Body of pancreas (tissue), 4 donors: Measurements from ENCODE around the gene DNAI2. TPM values are rescaled to one million over a fixed set of nuclear protein-coding genes. Genes with fewer than 3 reads are reported as not detected.

Experiments used
- ATAC-seq: fragments of 150-250 bp; one replicate; pipeline ENCODE4 v1.9.1; 2016
- DNase-seq, 4 donors: peaks; one replicate each; pipeline ENCODE4 v3.0.0-alpha.2; 2019
- H3K27ac ChIP-seq, 4 donors: fragments of 200-600 bp; sonication (generic); 1 replicate in 3 of 4; 2 replicates in 1 of 4; pipeline versions ENCODE4 v1.5.1 to v1.6.1; 2016 to 2019; ENCODE audit warnings: mild to moderate bottlenecking in 1 of 4, mixed read lengths in 1 of 4, moderate library complexity in 1 of 4
- H3K27me3 ChIP-seq, 2 donors: fragments of 200-600 bp; sonication (generic); one replicate each; pipeline ENCODE4 v1.6.0; 2016; ENCODE audit warnings: mild to moderate bottlenecking in 1 of 2
- H3K36me3 ChIP-seq, 2 donors: fragments of 200-600 bp; sonication (generic); replicated peaks in 1 of 2; 2 replicates each; pipeline ENCODE4 v1.5.1; 2016; ENCODE audit warnings: low read depth in 2 of 2; ENCODE audit not compliant: insufficient read depth in 1 of 2
- H3K4me1 ChIP-seq: fragments of 200-600 bp; sonication (generic); one replicate; pipeline ENCODE4 v1.6.0; 2016
- H3K4me3 ChIP-seq, 2 donors: fragments of 200-600 bp; sonication (generic); 1 replicate in 1 of 2; 2 replicates in 1 of 2; pipeline ENCODE4 v1.5.1; 2016 to 2019
- H3K9me3 ChIP-seq, 3 donors: fragments of 200-600 bp; sonication (generic); 1 replicate in 2 of 3; 2 replicates in 1 of 3; pipeline ENCODE4 v1.5.1; 2016
- POLR2A ChIP-seq, 3 donors: fragments of 450-650 bp; IDR thresholded peaks; one replicate each; pipeline ENCODE4 v1.6.1; 2016; ENCODE audit warnings: antibody characterized with exemption in 3 of 3, mild to moderate bottlenecking in 2 of 3
- WGBS, 2 donors: methylation state at CpG; one replicate each; pipeline ENCODE4 v1.1.5; 2017; 5-methylcytosine and 5-hydroxymethylcytosine counted together
- intact Hi-C: fragments of 100-400 bp; cut with DNase I; formaldehyde crosslinking; loops from one replicate; pipeline ENCODE4 v1.15.1; 2023
- total RNA-seq, 2 donors: library from RNA; depleted of rRNA; stranded (reverse); fragments of >200 nt; gene quantifications; one replicate each; pipeline ENCODE4 v1.1.0, GENCODE V29; 2016
- TF ChIP-seq, protein P1 (sequence below), 7 experiments: fragments of 450-650 bp in 4 of 7; fragments of 200-600 bp in 3 of 7; sonication (generic) in 3 of 7; IDR thresholded peaks; one replicate each; pipeline ENCODE4 v1.5.1; 2016 to 2019; ENCODE audit warnings: antibody characterized with exemption in 7 of 7

DNAI2 gene
- total RNA-seq, 2 donors from 2014 or later = not detected

DNA sequence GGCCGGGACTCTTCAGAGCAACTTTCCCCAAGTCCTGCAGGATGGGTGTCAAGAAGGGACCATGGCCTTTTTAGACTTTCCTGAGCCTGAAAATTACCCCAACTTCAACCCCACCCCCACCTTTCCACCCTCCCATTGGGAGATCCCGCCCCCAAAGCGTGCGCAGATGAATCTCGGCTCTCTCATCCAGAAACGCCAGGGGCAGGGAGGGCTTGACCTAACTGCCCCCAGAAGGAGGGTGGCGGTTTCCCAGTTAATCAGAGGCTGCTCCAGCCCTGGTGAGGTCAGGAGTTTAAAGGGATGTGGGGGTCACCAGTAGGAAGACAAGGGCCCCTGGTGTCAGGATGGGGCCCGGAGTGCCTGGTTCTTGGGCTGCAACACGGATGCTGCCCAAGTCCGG, 52.5 kb downstream of the DNAI2 start:
- peaks cover 15% of the 10 kb centered on the region for H3K4me1 ChIP-seq
- ATAC-seq (no peak), DNase-seq (no peak)
- no peaks in the 10 kb centered on the region for H3K36me3 ChIP-seq
- peaks cover 0 to 6% of the 10 kb centered on the region in 2 donors for H3K27me3 ChIP-seq
- H3K9me3 ChIP-seq = no peaks in the 10 kb centered on the region
- no peak overlapping the region for H3K4me3 ChIP-seq
- intact Hi-C loops = no loop called here
- TF ChIP-seq POLR2A (IDR thresholded peaks at IDR 0.05) = no peak
- TF ChIP-seq, protein P1, sequence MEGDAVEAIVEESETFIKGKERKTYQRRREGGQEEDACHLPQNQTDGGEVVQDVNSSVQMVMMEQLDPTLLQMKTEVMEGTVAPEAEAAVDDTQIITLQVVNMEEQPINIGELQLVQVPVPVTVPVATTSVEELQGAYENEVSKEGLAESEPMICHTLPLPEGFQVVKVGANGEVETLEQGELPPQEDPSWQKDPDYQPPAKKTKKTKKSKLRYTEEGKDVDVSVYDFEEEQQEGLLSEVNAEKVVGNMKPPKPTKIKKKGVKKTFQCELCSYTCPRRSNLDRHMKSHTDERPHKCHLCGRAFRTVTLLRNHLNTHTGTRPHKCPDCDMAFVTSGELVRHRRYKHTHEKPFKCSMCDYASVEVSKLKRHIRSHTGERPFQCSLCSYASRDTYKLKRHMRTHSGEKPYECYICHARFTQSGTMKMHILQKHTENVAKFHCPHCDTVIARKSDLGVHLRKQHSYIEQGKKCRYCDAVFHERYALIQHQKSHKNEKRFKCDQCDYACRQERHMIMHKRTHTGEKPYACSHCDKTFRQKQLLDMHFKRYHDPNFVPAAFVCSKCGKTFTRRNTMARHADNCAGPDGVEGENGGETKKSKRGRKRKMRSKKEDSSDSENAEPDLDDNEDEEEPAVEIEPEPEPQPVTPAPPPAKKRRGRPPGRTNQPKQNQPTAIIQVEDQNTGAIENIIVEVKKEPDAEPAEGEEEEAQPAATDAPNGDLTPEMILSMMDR (IDR thresholded peaks at IDR 0.05) = no peak
- WGBS, 2 donors = 35 to 57% methylated on average over 5 to 9 of the region's 10 CpGs
- no peak overlapping the region for H3K27ac ChIP-seq

DNA sequence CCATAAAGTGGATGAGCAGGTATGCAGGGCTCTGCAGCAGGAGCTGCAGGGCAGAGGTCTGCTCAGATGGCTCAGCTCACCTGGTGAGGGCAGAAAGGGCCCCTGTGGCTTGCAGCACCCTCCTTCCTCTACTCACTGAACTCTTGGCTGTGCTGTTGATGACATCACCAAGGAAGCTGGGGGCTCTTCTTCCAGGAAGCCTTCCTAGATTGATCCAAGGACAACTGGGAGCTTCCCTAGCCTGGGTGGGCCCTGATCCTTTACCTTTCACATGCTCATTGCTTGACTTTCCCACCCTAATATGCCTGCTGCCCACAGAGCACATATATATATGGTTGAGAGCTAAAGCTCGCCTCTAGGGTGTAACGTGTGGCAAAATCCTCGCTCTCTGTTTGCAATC, 54.5 kb downstream of the DNAI2 start:
- Histone ChIP-seq H3K4me1 (peaks cover 15% of the 10 kb centered on the region), H3K4me3 (no peak overlapping the region), H3K27ac (no peak overlapping the region), H3K36me3 (no peaks in the 10 kb centered on the region), H3K9me3 (no peaks in the 10 kb centered on the region), H3K27me3 (peaks cover 0 to 6% of the 10 kb centered on the region in 2 donors)
- intact Hi-C loops = no loop called here
- TF ChIP-seq POLR2A (IDR thresholded peaks at IDR 0.05) = no peak
- TF ChIP-seq, protein P1 (IDR thresholded peaks at IDR 0.05) = no peak
- ATAC-seq (no peak), DNase-seq (no peak)
- WGBS, 2 donors = 95 to 100% methylated on average over 3 of the region's 3 CpGs

GRCh38 chr17:74329378-74329777, 55.3 kb downstream of the DNAI2 start:
- no peak overlapping the region for H3K4me3 ChIP-seq
- H3K9me3 ChIP-seq = no peaks in the 10 kb centered on the region
- peaks cover 15% of the 10 kb centered on the region for H3K4me1 ChIP-seq
- no peak for DNase-seq
- peaks cover 0 to 6% of the 10 kb centered on the region in 2 donors for H3K27me3 ChIP-seq
- TF ChIP-seq POLR2A (IDR thresholded peaks at IDR 0.05) = no peak
- TF ChIP-seq, protein P1 (IDR thresholded peaks at IDR 0.05) = no peak
- no peaks in the 10 kb centered on the region for H3K36me3 ChIP-seq
- H3K27ac ChIP-seq = no peak overlapping the region
- intact Hi-C loops = no loop called here
- WGBS, 2 donors = 72 to 73% methylated on average over 3 of the region's 3 CpGs
- no peak for ATAC-seq

DNA sequence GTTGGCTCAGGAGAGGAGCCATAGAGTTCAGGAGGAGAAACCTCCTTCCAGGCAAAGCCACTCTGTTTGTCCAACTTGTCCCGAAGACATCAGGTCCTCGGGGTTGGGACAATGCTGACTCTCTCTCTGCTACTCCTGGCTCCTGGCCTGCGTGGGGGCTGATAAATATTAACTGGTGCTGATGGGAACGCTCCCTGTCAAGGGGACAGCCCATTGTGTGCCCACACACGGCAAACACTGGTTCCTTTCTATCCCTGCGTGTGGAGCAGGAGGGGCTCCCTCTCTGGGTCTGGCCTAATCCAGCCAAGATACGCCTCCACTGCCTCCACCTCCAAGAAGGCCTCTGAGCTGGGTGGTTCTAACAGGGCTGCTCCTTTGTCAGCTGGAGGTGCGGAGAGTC, 56.4 kb downstream of the DNAI2 start:
- H3K4me3 ChIP-seq = no peak overlapping the region
- WGBS, 2 donors = 22 to 62% methylated on average over 6 to 8 of the region's 8 CpGs
- intact Hi-C loops = no loop called here
- H3K4me1 ChIP-seq = peaks cover 13% of the 10 kb centered on the region
- peak in 1 of 4 donors; percentile 18 for DNase-seq
- TF ChIP-seq, protein P1 (IDR thresholded peaks at IDR 0.05) = no peak
- no peak for TF ChIP-seq POLR2A (IDR thresholded peaks at IDR 0.05)
- H3K36me3 ChIP-seq = no peaks in the 10 kb centered on the region
- no peak for ATAC-seq
- no peak overlapping the region for H3K27ac ChIP-seq
- no peaks in the 10 kb centered on the region for H3K9me3 ChIP-seq
- H3K27me3 ChIP-seq = peaks cover 0 to 6% of the 10 kb centered on the region in 2 donors

DNA sequence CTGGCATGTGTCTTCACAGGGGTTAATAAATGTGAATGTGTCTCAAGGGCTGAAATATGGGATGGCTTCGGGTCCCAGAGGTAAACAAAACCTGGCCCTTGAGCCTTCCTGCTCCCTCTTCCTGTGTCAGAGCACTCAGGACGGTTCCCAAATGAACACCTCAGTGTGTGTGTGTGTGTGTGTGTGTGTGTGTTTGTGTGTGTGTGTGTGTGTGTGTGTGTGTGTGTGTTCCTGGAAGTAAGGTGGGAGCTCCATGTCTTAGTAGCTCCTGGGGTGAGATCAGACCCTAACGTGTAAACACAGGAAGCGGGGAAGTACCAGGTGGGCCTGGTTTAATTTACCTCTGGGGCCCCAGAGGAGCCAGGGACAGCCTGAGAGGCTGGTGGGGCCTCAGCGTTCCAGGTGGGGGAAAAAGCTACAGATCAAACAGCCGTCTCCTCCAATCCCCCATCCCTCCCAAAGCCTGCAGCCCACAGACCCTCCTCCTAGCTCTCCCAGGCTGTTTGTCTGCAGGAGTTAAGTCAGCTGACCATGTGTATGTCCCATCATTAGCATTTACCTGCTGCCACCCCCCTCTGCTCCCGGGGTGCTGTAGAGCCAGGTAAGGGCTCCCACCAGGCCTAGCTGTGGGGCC, 58.1 kb downstream of the DNAI2 start:
- no peaks in the 10 kb centered on the region for H3K9me3 ChIP-seq
- no peaks in the 10 kb centered on the region for H3K27me3 ChIP-seq
- H3K4me3 ChIP-seq = no peak overlapping the region
- H3K36me3 ChIP-seq = no peaks in the 10 kb centered on the region
- WGBS, 2 donors = 72 to 88% methylated on average over 4 to 7 of the region's 7 CpGs
- DNase-seq = no peak
- ATAC-seq = no peak
- no peaks in the 10 kb centered on the region for H3K4me1 ChIP-seq
- intact Hi-C loops = no loop called here
- TF ChIP-seq, protein P1 (IDR thresholded peaks at IDR 0.05) = no peak
- TF ChIP-seq POLR2A (IDR thresholded peaks at IDR 0.05) = no peak
- H3K27ac ChIP-seq = no peak overlapping the region
